K562 (cell line): ENCODE results near the gene RAVER2. TPM values are rescaled to one million over a fixed set of nuclear protein-coding genes. Genes with fewer than 3 reads are reported as not detected.

Source experiments
- ADNP ChIP-seq: fragments of 200-800 bp; sonication (Bioruptor generic); IDR thresholded peaks from 2 replicates; pipeline ENCODE4 v1.6.1; 2016; ENCODE audit warnings: missing genetic modification characterization, missing compliant biosample characterization
- CGGBP1 ChIP-seq: fragments of 250-450 bp; sonication (Bioruptor Pico); IDR thresholded peaks from 2 replicates; pipeline ENCODE4 v1.9.0; 2021; ENCODE audit warnings: mild to moderate bottlenecking
- HNRNPH1 ChIP-seq: fragments of 200-400 bp; formaldehyde crosslinking; optimal IDR thresholded peaks from 2 replicates; pipeline ENCODE3; 2017; ENCODE audit warnings: low read depth, mild to moderate bottlenecking, low read length, moderate library complexity
- JUNB ChIP-seq: fragments of 450-650 bp; formaldehyde crosslinking; conservative IDR thresholded peaks from 2 replicates; pipeline ENCODE4 v1.4.0; 2020; ENCODE audit warnings: mild to moderate bottlenecking
- NONO ChIP-seq, 2 experiments: fragments of 200-400 bp in 1 of 2; fragments of 450-650 bp in 1 of 2; formaldehyde crosslinking in 1 of 2; IDR thresholded peaks; 2 replicates each; pipeline ENCODE4 v1.6.1; 2017; ENCODE audit warnings: low read depth in 2 of 2, mild to moderate bottlenecking in 2 of 2, moderate library complexity in 2 of 2, low read length in 1 of 2
- RBM17 ChIP-seq: fragments of 200-400 bp; formaldehyde crosslinking; IDR thresholded peaks from 2 replicates; pipeline ENCODE4 v1.6.1; 2017; ENCODE audit warnings: low read depth, mild to moderate bottlenecking, low read length, borderline replicate concordance
- SMARCC2 ChIP-seq: fragments of 450-650 bp; IDR thresholded peaks from 2 replicates; pipeline ENCODE4 v1.6.1; 2017; ENCODE audit warnings: antibody characterized with exemption, moderate library complexity, mild to moderate bottlenecking, low read depth
- polyA plus RNA-seq, 8 experiments: library from polyadenylated mRNA; depleted of rRNA in 4 of 8; stranded (reverse) in 5 of 8; unstranded in 3 of 8; fragments of >200 nt; fragmentation: Nextera tagmentation in 2 of 8; fragmentation: Illumina TruSeq in 1 of 8; extraction: Ambion mirVana in 2 of 8; extraction: Trizol in 1 of 8; gene quantifications; 2 replicates each; pipeline versions ENCODE4 v1.2.1 to v1.2.3, GENCODE V29; 2011 to 2014; ENCODE audit warnings: inconsistent platforms in 1 of 8, missing spikeins in 1 of 8
- total RNA-seq, 7 experiments: library from RNA; depleted of rRNA in 6 of 7; stranded (reverse); fragments of >200 nt in 6 of 7; fragmentation: Illumina TruSeq in 2 of 7; extraction: Trizol in 2 of 7; gene quantifications; 2 replicates each; pipeline versions ENCODE4 v1.2.1 to v1.2.3, GENCODE V29; 2011 to 2021; ENCODE audit warnings: low replicate concordance in 1 of 7

Gene RAVER2
- total and polyA plus RNA-seq, 9 of the 15 experiments (the other 6 are each of a cell fraction or from before 2014, with no cell fraction given): 1.8 to 6.1 (median 4.4) TPM

- no peak for TF ChIP-seq CGGBP1
- no peak for TF ChIP-seq SMARCC2
- TF ChIP-seq NONO (IDR thresholded peaks at IDR 0.05; ENCODE audit: low read depth in 2 of 2, low read length in 1 of 2): no peak
- no peak for TF ChIP-seq RBM17
- TF ChIP-seq JUNB (CRISPR knock-in tag): no peak
- TF ChIP-seq HNRNPH1: no peak
- TF ChIP-seq ADNP (tag): no peak
Observed at GRCh38 chr1:64881281-64881680, 136.4 kb downstream of the RAVER2 start (continued).

Other genes with a start within 250 kb of the RAVER2 start
- gene JAK1, start 221.5 kb downstream of the RAVER2 start, total RNA-seq (2014; rRNA removed): 27.1 and 28.2 TPM in 2 replicates
- 42.5 and 46.8 TPM in 2 replicates for gene JAK1, start 221.5 kb downstream of the RAVER2 start, total RNA-seq (2014; rRNA removed; fragmentation: Illumina TruSeq; extraction: Trizol)
- 40.6 and 43.4 TPM in 2 replicates for gene JAK1, start 221.5 kb downstream of the RAVER2 start, total RNA-seq (2015; rRNA removed; fragmentation: Illumina TruSeq; extraction: Trizol)
- 43.0 TPM in 2 replicates for gene JAK1, start 221.5 kb downstream of the RAVER2 start, total RNA-seq (2021)
- gene JAK1, start 221.5 kb downstream of the RAVER2 start, polyA plus RNA-seq (2011; rRNA removed): 32.0 and 43.9 TPM in 2 replicates
- 37.3 and 44.1 TPM in 2 replicates for gene JAK1, start 221.5 kb downstream of the RAVER2 start, polyA plus RNA-seq (2014; fragmentation: Illumina TruSeq; extraction: Trizol)
- gene JAK1, start 221.5 kb downstream of the RAVER2 start, polyA plus RNA-seq (2014; fragmentation: Nextera tagmentation; extraction: Ambion mirVana): 10 to 100 TPM in 1 of 2 experiments, 1 to 10 TPM in 1; 9.7 to 13.0 TPM
- gene JAK1, start 221.5 kb downstream of the RAVER2 start, polyA plus RNA-seq (2014; rRNA removed): 23.0 and 28.3 TPM in 2 replicates